Measurements from ENCODE around the gene ADAM22. TPM values are rescaled to one million over a fixed set of nuclear protein-coding genes. Genes with fewer than 3 reads are reported as not detected.
A peak's percentile ranks its signal among the peaks of the same experiment; 100 is the strongest.

Gene ADAM22
- total and polyA plus RNA-seq, 2 experiments from 2014 or later, result 2.7 to 18.7 TPM

DNA sequence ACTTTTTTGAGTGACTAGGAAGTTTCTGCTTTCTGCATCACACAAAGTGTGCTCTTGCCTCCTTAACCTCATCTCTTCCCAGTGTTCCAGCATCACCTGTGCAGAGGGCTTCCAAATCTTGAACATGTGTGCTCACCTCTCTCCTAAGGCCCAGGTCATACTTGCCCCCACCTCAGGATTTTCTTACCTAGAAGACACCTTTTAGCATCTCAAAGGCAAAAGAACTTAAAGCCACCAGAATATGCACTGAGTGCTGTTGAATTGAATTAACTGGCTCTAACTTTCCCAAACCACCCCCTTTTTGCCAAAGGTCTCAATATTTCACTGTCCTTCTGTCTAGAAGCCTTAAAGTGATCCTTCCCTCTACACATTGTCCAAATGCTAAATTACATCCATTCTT, 219.3 kb downstream of the ADAM22 start:
- Mint-ChIP-seq H3K9me3 (peaks cover 10% of the 10 kb centered on the region), H3K4me3 (no peak overlapping the region), H3K27ac (peak overlapping the region; percentile 34), H3K36me3 (ENCODE audit: low read depth) (peaks cover 17% of the 10 kb centered on the region), H3K27me3 (ENCODE audit: insufficient read depth, low read depth, poor library complexity) (no peaks in the 10 kb centered on the region), H3K4me1 (peaks cover 28% of the 10 kb centered on the region)
- TF ChIP-seq STAT1 (IDR thresholded peaks at IDR 0.05; ENCODE audit: unreplicated experiment), result no peak
- TF ChIP-seq NANOG (IDR thresholded peaks at IDR 0.05; ENCODE audit: borderline replicate concordance), result no peak
- TF ChIP-seq, protein P1, sequence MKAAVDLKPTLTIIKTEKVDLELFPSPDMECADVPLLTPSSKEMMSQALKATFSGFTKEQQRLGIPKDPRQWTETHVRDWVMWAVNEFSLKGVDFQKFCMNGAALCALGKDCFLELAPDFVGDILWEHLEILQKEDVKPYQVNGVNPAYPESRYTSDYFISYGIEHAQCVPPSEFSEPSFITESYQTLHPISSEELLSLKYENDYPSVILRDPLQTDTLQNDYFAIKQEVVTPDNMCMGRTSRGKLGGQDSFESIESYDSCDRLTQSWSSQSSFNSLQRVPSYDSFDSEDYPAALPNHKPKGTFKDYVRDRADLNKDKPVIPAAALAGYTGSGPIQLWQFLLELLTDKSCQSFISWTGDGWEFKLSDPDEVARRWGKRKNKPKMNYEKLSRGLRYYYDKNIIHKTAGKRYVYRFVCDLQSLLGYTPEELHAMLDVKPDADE (IDR thresholded peaks at IDR 0.05), result no peak
- TF ChIP-seq EZH2 (IDR thresholded peaks at IDR 0.05; ENCODE audit: low read depth, unreplicated experiment), result no peak
- TF ChIP-seq, protein P2, sequence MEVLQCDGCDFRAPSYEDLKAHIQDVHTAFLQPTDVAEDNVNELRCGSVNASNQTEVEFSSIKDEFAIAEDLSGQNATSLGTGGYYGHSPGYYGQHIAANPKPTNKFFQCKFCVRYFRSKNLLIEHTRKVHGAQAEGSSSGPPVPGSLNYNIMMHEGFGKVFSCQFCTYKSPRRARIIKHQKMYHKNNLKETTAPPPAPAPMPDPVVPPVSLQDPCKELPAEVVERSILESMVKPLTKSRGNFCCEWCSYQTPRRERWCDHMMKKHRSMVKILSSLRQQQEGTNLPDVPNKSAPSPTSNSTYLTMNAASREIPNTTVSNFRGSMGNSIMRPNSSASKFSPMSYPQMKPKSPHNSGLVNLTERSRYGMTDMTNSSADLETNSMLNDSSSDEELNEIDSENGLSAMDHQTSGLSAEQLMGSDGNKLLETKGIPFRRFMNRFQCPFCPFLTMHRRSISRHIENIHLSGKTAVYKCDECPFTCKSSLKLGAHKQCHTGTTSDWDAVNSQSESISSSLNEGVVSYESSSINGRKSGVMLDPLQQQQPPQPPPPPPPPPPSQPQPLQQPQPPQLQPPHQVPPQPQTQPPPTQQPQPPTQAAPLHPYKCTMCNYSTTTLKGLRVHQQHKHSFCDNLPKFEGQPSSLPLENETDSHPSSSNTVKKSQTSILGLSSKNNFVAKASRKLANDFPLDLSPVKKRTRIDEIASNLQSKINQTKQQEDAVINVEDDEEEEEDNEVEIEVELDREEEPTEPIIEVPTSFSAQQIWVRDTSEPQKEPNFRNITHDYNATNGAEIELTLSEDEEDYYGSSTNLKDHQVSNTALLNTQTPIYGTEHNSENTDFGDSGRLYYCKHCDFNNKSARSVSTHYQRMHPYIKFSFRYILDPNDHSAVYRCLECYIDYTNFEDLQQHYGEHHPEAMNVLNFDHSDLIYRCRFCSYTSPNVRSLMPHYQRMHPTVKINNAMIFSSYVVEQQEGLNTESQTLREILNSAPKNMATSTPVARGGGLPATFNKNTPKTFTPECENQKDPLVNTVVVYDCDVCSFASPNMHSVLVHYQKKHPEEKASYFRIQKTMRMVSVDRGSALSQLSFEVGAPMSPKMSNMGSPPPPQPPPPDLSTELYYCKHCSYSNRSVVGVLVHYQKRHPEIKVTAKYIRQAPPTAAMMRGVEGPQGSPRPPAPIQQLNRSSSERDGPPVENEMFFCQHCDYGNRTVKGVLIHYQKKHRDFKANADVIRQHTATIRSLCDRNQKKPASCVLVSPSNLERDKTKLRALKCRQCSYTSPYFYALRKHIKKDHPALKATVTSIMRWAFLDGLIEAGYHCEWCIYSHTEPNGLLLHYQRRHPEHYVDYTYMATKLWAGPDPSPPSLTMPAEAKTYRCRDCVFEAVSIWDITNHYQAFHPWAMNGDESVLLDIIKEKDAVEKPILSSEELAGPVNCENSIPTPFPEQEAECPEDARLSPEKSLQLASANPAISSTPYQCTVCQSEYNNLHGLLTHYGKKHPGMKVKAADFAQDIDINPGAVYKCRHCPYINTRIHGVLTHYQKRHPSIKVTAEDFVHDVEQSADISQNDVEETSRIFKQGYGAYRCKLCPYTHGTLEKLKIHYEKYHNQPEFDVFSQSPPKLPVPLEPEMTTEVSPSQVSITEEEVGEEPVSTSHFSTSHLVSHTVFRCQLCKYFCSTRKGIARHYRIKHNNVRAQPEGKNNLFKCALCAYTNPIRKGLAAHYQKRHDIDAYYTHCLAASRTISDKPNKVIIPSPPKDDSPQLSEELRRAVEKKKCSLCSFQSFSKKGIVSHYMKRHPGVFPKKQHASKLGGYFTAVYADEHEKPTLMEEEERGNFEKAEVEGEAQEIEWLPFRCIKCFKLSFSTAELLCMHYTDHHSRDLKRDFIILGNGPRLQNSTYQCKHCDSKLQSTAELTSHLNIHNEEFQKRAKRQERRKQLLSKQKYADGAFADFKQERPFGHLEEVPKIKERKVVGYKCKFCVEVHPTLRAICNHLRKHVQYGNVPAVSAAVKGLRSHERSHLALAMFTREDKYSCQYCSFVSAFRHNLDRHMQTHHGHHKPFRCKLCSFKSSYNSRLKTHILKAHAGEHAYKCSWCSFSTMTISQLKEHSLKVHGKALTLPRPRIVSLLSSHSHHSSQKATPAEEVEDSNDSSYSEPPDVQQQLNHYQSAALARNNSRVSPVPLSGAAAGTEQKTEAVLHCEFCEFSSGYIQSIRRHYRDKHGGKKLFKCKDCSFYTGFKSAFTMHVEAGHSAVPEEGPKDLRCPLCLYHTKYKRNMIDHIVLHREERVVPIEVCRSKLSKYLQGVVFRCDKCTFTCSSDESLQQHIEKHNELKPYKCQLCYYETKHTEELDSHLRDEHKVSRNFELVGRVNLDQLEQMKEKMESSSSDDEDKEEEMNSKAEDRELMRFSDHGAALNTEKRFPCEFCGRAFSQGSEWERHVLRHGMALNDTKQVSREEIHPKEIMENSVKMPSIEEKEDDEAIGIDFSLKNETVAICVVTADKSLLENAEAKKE (CRISPR knock-in tag; IDR thresholded peaks at IDR 0.05), result 0 out of 2 replicates have a peak, but pooled peaks have one; percentile 12
- TF ChIP-seq, protein P3, sequence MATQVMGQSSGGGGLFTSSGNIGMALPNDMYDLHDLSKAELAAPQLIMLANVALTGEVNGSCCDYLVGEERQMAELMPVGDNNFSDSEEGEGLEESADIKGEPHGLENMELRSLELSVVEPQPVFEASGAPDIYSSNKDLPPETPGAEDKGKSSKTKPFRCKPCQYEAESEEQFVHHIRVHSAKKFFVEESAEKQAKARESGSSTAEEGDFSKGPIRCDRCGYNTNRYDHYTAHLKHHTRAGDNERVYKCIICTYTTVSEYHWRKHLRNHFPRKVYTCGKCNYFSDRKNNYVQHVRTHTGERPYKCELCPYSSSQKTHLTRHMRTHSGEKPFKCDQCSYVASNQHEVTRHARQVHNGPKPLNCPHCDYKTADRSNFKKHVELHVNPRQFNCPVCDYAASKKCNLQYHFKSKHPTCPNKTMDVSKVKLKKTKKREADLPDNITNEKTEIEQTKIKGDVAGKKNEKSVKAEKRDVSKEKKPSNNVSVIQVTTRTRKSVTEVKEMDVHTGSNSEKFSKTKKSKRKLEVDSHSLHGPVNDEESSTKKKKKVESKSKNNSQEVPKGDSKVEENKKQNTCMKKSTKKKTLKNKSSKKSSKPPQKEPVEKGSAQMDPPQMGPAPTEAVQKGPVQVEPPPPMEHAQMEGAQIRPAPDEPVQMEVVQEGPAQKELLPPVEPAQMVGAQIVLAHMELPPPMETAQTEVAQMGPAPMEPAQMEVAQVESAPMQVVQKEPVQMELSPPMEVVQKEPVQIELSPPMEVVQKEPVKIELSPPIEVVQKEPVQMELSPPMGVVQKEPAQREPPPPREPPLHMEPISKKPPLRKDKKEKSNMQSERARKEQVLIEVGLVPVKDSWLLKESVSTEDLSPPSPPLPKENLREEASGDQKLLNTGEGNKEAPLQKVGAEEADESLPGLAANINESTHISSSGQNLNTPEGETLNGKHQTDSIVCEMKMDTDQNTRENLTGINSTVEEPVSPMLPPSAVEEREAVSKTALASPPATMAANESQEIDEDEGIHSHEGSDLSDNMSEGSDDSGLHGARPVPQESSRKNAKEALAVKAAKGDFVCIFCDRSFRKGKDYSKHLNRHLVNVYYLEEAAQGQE (IDR thresholded peaks at IDR 0.05; ENCODE audit: unreplicated experiment), result no peak
- no peak for TF ChIP-seq ZNF331 (CRISPR knock-in tag; IDR thresholded peaks at IDR 0.05; ENCODE audit: low read depth)
- no peak for TF ChIP-seq POLR2AphosphoS5 (IDR thresholded peaks at IDR 0.05; ENCODE audit: low read depth)
- ATAC-seq (peak; percentile 81), DNase-seq (ENCODE audit: low spot score) (peak; percentile 68)
- peak overlapping the region; percentile 46; the same call in 1 of the 2 replicates for H3K4me2 ChIP-seq
- H4K20me1 ChIP-seq (replicated peaks; ENCODE audit: insufficient read depth), result no peaks in the 10 kb centered on the region
- no peaks in the 10 kb centered on the region for H3K9me2 ChIP-seq (ENCODE audit: insufficient read depth)
- H3K36me3 ChIP-seq (ENCODE audit: insufficient read depth), result peaks cover 1% of the 10 kb centered on the region; the same call in 1 of the 2 replicates
- no peaks in the 10 kb centered on the region for H3F3A ChIP-seq (replicated peaks; ENCODE audit: low read depth)
- H3K4me1 ChIP-seq (ENCODE audit: insufficient read depth), result peaks cover 25% of the 10 kb centered on the region
- H3K27me3 ChIP-seq (ENCODE audit: insufficient read depth), result no peaks in the 10 kb centered on the region
- H2AFZ ChIP-seq, result no peak overlapping the region
- H3K79me2 ChIP-seq (replicated peaks; ENCODE audit: insufficient read depth), result no peaks in the 10 kb centered on the region
- no peak overlapping the region for H3K4me3 ChIP-seq
- H3K27ac ChIP-seq (ENCODE audit: low read depth), result no peak overlapping the region

All from GM23338 (cell line).